Neural crest cell (in vitro differentiated cells): ENCODE data around the gene MS4A4A. TPM values are rescaled to one million over a fixed set of nuclear protein-coding genes. Genes with fewer than 3 reads are reported as not detected.
"Not testable (repeated sequence)": the region's sequence is repeated elsewhere in the genome, so short reads cannot be mapped to it uniquely, and the experiment has no call there.

Source experiments
- DNase-seq: peaks from one replicate; pipeline ENCODE4 v3.0.0; 2021; ENCODE audit warnings: low read depth, mixed read lengths, low spot score
- H3K27ac Mint-ChIP-seq: one replicate; pipeline ENCODE4 v1.8.0; 2021; ENCODE audit warnings: mild to moderate bottlenecking, mixed read lengths; ENCODE audit not compliant: unreplicated experiment
- H3K27me3 Mint-ChIP-seq: 2 replicates; pipeline ENCODE4 v1.8.0; 2021; ENCODE audit warnings: low read depth, mild to moderate bottlenecking, mixed read lengths
- H3K36me3 Mint-ChIP-seq: 2 replicates; pipeline ENCODE4 v1.8.0; 2021; ENCODE audit warnings: low read depth, mild to moderate bottlenecking, mixed read lengths
- H3K4me1 Mint-ChIP-seq: 2 replicates; pipeline ENCODE4 v1.8.0; 2021; ENCODE audit warnings: mixed read lengths
- H3K4me3 Mint-ChIP-seq: one replicate; pipeline ENCODE4 v1.8.0; 2021; ENCODE audit warnings: mild to moderate bottlenecking, mixed read lengths
- H3K9me3 Mint-ChIP-seq: 2 replicates; pipeline ENCODE4 v1.8.0; 2021; ENCODE audit warnings: mixed read lengths
- total RNA-seq: library from RNA; stranded (reverse); gene quantifications from 2 replicates; pipeline ENCODE4 v1.2.1, GENCODE V29; 2021
- TF ChIP-seq, protein P1 (sequence below): fragments of 200-600 bp; sonication (generic); conservative IDR thresholded peaks from 2 replicates; pipeline ENCODE4 v1.5.0; 2021; ENCODE audit warnings: antibody characterized with exemption, mild to moderate bottlenecking

Gene MS4A4A
- total RNA-seq, 1 donor from 2014 or later = not detected

DNA sequence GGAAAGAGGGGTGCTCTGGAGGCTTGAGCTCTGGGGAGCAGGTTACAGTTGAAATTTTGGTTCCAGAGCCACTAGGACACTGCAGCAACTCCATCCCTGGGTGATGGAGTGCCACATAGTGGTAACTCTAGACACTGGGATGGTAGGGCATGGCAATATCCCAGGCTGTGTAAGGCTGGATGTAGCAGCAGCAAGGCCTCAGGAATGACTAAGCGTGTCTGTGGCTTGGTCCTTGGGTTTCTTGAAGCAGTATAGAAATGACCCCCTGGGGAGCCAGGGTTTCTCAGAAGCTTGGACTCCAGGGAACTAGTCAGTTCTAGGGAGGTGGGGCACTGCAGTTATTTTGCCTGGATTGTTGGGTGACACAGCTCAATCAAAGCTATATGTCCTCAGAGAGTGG is 8.1 kb downstream of the MS4A4A start:
- Mint-ChIP-seq H3K27me3 (no peaks in the 10 kb centered on the region), H3K4me3 (no peak overlapping the region), H3K27ac (no peak overlapping the region), H3K9me3 (peaks cover 13% of the 10 kb centered on the region), H3K4me1 (peaks cover 36% of the 10 kb centered on the region), H3K36me3 (peaks cover 13% of the 10 kb centered on the region)
- TF ChIP-seq, protein P1, sequence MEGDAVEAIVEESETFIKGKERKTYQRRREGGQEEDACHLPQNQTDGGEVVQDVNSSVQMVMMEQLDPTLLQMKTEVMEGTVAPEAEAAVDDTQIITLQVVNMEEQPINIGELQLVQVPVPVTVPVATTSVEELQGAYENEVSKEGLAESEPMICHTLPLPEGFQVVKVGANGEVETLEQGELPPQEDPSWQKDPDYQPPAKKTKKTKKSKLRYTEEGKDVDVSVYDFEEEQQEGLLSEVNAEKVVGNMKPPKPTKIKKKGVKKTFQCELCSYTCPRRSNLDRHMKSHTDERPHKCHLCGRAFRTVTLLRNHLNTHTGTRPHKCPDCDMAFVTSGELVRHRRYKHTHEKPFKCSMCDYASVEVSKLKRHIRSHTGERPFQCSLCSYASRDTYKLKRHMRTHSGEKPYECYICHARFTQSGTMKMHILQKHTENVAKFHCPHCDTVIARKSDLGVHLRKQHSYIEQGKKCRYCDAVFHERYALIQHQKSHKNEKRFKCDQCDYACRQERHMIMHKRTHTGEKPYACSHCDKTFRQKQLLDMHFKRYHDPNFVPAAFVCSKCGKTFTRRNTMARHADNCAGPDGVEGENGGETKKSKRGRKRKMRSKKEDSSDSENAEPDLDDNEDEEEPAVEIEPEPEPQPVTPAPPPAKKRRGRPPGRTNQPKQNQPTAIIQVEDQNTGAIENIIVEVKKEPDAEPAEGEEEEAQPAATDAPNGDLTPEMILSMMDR = no peak
- DNase-seq = no peak

DNA sequence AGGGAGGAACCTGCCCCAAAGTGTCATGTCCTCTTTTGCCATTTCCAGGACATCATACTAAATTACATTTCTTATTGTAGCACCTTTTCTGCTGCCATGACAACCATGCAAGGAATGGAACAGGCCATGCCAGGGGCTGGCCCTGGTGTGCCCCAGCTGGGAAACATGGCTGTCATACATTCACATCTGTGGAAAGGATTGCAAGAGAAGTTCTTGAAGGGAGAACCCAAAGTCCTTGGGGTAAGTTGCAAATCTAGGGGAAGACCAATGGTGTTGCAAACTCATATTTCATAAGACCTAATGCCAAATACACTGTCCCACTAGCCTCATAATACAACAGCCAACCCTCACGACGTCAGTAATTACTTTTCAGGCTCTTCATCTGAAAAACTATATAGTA is 11.7 kb downstream of the MS4A4A start:
- TF ChIP-seq, protein P1 = no peak
- peaks cover 14% of the 10 kb centered on the region for H3K9me3 Mint-ChIP-seq
- no peak overlapping the region for H3K4me3 Mint-ChIP-seq
- DNase-seq = no peak
- no peak overlapping the region for H3K27ac Mint-ChIP-seq
- H3K4me1 Mint-ChIP-seq = peaks cover 4% of the 10 kb centered on the region
- H3K36me3 Mint-ChIP-seq = peaks cover 13% of the 10 kb centered on the region
- H3K27me3 Mint-ChIP-seq = no peaks in the 10 kb centered on the region

DNA sequence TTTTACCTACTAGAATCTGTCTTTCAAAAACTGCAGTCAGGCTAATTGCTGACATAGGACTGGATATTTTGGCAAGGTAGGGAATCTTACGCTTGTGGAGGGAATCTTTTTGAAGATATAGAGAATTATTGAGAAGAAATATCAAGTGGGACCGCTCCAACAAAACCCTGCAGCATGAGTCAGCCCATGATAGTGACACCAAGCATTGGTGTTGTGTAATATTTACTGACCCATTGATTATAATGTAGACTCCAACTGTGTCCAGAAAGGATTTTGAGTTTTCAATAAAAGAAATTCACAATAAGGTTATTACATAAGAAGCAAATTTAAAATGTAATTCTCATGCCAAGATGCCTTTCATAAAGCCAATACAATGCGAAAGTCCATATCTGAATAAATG is 20.7 kb downstream of the MS4A4A start:
- Mint-ChIP-seq H3K27ac (no peak overlapping the region), H3K4me1 (no peaks in the 10 kb centered on the region), H3K9me3 (no peaks in the 10 kb centered on the region), H3K36me3 (no peaks in the 10 kb centered on the region), H3K4me3 (no peak overlapping the region), H3K27me3 (no peaks in the 10 kb centered on the region)
- no peak for DNase-seq
- TF ChIP-seq, protein P1 = no peak

DNA sequence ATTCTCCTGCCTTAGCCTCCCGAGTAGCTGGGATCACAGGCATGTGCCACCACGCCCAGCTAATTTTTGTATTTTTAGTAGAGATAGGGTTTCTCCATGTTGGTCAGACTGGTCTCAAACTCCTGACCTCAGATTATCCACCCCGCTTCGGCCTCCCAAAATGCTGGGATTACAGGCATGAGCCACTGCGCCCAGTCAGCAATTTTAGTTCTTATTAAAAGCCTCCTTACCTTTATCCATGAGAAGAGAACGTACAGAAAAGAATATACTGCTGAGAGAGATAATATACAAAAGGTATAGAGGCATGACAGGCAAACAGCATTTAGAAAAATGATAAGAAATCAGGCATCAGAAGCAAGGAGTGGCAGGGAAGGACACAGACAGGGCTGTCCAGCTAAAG is 21.4 kb downstream of the MS4A4A start:
- H3K36me3 Mint-ChIP-seq, H3K27me3 Mint-ChIP-seq, H3K4me3 Mint-ChIP-seq, H3K9me3 Mint-ChIP-seq, DNase-seq, H3K4me1 Mint-ChIP-seq, H3K27ac Mint-ChIP-seq: not testable (repeated sequence)

DNA sequence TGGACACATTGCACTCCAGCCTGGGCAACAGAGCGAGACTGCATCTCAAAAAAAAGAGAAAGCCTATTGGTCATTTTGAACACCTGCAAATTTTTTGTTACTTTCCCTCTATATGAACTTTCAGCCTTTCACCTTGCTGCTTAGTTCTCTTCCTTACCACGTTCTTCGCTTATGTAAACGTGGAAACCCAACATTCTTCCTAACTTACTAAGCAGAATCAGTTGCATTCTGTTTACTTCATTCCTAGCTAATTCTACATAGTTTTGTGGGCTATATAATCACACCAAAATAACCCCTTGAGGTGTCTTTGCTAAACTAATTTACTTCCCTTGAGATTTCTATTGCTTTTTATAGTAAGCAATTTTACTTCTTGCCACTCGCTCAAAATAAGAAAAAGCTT is 23.2 kb downstream of the MS4A4A start:
- H3K4me3 Mint-ChIP-seq = no peak overlapping the region
- no peaks in the 10 kb centered on the region for H3K4me1 Mint-ChIP-seq
- TF ChIP-seq, protein P1 = no peak
- no peaks in the 10 kb centered on the region for H3K27me3 Mint-ChIP-seq
- no peaks in the 10 kb centered on the region for H3K36me3 Mint-ChIP-seq
- no peaks in the 10 kb centered on the region for H3K9me3 Mint-ChIP-seq
- no peak overlapping the region for H3K27ac Mint-ChIP-seq
- DNase-seq = no peak

DNA sequence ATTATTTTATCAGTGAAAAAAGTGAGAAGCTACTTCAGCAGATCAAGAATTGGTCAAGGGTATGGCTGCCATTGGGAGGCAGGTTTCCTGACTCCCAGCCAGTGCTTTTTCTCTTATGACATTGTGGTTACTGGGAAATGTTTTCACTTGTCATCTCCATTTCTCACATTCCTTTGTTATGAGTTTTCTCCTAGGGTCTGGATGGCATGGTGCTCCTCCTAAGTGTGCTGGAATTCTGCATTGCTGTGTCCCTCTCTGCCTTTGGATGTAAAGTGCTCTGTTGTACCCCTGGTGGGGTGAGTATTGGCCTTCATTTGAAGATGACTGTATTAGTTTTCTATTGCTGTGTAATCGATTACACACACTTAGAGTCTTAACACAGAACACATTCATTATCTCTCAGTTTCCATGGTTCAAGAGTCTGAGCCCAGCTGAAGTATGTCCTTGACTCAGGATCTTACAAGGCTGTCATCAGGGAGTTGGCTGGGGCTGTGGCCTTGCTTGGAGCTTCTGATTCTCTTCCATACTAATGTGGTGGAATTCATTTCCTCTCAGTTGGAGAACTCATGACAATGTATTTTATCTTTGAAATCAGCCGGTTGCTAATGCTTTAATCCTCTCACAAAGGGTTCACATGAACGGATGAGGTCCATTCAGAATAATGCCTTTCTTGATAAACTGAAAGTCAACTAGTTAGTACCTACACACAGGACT is 25.6 kb downstream of the MS4A4A start:
- no peak overlapping the region for H3K4me3 Mint-ChIP-seq

More for the DNA sequence above, 25.6 kb downstream of the MS4A4A start:
- Mint-ChIP-seq H3K36me3 (no peaks in the 10 kb centered on the region), H3K9me3 (peaks cover 5% of the 10 kb centered on the region), H3K4me1 (peaks cover 7% of the 10 kb centered on the region), H3K27ac (no peak overlapping the region), H3K27me3 (no peaks in the 10 kb centered on the region)
- no peak for DNase-seq
- TF ChIP-seq, protein P1 = no peak
